NCI-H526 (cell line): ENCODE data around the gene VEPH1.

Experiments
- DNase-seq, 2 experiments: peaks; one replicate each; lab custom pipeline; 2025; lab: John Stamatoyannopoulos, UW

VEPH1 gene

DNA sequence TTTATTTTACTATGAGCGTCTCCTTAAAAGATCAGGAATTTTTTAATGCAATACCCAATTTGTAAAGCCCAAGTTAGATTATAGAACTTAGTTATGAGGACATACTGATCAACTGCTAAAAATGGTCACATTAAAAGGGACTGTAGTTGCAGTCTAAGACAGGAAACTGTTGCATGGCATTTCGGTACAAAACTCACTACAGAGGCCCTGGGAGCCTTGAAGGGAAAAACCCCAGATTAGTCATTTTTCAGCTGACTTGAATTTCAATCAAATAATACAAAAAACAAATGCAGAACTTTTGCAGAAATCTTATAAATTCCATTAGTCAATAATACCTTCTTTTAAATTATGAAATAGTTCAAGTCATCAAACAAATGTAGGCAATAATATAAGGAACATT lies 73.5 kb downstream of the VEPH1 start:
- no peak for DNase-seq

DNA sequence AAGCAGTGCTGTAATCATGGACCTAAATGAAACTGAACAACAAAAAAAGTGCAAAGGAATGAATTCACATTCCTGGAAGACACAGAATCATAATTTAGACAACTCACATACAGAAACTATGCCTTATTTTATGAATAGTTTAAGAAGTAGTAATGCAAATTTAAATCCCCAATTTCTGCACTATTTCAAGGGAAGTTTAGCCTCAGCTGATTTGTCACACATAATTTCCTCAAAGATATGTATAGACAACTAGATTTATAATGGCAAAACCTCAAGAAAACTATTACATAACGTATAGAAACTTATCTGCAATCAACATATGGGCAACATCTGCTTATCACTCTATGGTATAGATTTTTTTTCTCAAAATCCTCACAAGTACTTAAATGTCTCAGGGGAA lies 74.4 kb downstream of the VEPH1 start:
- no peak for DNase-seq

DNA sequence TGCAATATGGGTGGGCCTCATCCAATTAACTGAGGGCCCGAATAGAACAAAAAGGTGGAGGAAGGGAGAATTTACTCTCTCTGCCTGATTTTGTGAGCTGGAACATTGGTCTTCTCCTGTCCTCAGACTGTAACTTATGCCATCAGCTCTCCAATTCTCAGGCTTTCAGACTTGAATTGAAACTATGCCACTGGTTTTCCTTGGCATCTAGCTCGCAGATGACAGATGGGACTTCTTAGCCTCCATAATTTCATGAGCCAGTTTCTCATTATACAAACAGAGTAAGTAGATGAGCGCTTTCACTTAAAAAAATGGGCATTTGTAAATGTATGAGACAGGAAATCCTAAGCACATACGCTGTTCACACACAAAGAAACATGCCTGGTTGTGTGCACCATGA lies 75.3 kb downstream of the VEPH1 start:
- no peak for DNase-seq

DNA sequence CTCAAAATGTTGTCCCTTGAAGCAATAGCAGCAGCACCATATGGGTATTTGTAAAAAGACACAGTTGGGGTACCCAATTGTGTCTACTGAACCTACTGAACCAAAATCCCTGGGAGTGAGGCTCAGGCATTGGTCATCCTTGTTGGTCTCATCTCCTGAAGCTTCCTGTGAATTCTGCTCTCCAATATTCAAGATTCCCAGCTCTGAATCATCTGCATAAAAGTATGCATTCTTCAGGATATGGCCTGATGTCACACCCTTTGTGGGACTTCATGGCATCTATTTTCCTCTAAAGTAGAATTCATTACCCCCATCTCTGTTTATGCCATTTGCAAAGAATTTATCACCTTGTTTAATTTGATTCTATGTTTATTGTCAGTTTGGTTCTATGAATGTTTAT lies 79.9 kb downstream of the VEPH1 start:
- DNase-seq, result no peak

DNA sequence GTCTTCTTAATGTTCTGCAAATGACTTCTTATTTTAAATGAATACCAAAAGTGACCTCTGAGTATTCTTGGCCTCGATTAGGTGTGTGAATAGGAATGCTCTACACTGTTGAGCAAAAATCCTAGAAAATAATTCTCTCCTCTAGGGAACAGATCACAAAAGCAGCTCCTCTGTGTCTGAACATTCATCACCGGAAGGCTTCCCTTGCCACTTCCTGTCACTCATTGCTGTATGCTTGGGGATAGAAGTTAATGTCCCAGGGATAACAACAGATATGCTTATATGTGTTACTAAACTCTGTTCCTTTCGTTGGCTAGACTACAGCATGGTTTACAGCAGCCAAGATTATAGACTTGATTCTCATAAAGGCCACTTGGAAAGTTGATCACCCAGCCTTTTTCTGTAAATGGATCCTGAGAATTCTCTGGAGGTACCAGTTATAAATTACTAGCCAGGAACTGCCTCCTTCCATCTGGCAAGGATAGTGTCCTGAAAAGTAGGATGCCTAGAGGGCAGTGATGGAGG lies 82.5 kb downstream of the VEPH1 start:
- no peak for DNase-seq

GRCh38 chr3:157418104-157418503 lies 85.1 kb downstream of the VEPH1 start:
- no peak for DNase-seq

GRCh38 chr3:157417247-157417646 lies 86.0 kb downstream of the VEPH1 start:
- DNase-seq, result no peak

- DNase-seq, result no peak
These were observed 86.7 kb downstream of the VEPH1 start for GRCh38 chr3:157416347-157417087.

DNA sequence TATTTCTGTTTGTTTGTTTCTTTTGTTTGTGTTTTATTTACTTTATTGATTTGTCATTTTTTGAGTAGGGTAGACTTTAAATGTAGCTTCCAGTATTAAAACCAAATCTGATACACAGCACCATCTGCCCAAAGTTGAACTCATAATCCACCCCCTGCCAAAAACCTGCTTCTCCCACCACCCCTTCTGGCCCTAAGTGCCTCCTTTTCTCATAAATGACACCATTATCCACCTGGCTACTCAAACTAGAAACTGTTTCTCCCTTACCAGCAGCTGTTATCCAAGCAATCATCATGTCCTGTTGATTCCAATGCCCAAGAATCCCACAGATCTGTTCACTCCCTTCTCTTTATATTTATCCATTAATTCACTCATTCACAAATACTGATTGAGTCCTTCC lies 88.4 kb downstream of the VEPH1 start:
- no peak for DNase-seq

GRCh38 chr3:157412323-157412855 lies 90.8 kb downstream of the VEPH1 start:
- DNase-seq, result no peak

DNA sequence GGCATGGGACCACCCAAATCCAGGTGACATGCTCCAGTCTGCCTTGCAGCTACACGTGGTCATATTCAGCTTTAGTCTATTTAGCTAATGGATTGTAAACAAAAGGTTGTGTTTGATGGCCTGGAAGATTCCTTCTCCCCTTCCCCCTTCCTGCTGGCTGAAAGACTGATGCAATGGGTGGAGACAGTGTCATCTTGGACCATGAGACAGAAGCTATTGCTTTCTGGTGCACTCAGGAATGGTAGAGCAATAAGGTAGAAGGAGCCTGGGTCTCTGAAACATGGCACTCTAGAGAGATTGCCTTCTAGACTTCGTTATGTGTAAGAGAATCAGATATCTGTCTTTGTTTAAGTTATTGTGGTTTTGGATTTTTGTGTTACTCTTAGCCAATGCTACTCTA lies 92.3 kb downstream of the VEPH1 start:
- DNase-seq, result no peak

- DNase-seq, result no peak
These were observed 93.7 kb downstream of the VEPH1 start for GRCh38 chr3:157409516-157409915.

DNA sequence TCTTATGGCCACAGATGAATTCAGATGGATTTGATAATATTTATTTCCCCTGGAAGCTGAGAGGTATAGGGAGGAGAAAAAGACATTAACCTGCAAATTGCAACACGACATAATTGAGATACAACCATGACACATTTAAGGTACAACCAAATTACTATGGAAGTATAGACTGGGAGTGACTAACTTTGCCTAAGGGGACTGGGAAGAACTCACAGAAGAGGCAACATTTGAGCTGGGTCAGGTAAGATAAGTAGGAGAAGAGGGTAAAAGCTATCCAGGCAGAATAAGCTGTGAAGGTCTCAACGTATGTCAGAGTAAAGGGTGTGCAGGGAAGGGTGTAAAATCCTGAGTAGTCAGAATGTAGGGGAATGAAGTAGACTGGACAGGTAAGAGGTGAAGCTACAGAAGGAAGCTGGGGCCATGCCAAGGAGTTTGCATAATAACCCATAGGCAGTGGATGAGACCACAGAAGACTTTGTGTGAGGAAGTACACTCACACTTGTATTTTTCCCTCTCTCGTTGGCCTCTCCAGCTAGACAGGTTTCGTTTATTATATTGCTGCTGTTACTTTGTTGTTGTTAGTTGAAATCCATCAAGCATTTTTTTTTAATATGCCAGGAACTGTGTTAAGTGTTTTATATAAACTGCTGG lies 94.6 kb downstream of the VEPH1 start:
- DNase-seq, result no peak

- DNase-seq, result no peak
These were observed 95.4 kb downstream of the VEPH1 start for GRCh38 chr3:157407769-157408168.

GRCh38 chr3:157406394-157406793 lies 96.8 kb downstream of the VEPH1 start:
- DNase-seq, result no peak

DNA sequence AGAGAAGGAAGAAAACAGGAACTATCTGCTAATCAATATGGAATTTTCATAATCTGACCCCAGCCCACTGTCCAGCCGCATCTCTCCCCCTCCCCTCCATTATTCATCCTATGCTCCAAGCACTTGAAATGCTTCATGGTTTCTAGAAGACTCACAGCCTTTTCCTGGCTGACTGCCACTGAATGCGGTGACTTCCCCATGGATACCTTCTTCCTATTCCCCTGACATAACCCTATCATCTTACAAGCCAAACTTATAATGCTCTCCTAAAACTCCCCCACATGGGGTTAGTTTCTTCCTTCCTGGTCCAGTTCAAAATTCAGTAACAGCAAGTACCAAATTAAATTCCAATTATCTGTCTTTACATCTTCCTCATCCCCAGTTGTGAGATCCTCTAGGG lies 97.8 kb downstream of the VEPH1 start:
- no peak for DNase-seq

DNA sequence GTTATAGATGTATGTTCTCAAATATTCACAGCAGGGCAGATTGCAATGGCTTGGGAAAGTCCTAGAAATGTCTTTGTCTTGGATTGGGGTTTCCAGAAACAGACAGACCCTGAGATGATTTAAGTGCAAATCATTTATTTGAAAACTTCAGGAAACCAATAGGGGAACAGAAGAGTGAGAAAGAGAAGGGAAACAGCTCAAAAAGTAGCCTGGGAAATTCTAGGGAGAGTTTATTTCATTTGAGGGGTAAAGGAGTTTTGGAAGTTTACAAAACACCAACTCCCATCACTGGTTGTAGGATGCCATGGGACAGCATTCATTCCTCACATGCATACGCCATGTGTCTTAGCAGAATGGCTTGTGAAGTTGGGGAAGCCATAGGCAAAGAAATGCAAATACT lies 98.8 kb downstream of the VEPH1 start:
- no peak for DNase-seq

- DNase-seq, result no peak
These were observed 104.6 kb downstream of the VEPH1 start for GRCh38 chr3:157398598-157398997.

DNA sequence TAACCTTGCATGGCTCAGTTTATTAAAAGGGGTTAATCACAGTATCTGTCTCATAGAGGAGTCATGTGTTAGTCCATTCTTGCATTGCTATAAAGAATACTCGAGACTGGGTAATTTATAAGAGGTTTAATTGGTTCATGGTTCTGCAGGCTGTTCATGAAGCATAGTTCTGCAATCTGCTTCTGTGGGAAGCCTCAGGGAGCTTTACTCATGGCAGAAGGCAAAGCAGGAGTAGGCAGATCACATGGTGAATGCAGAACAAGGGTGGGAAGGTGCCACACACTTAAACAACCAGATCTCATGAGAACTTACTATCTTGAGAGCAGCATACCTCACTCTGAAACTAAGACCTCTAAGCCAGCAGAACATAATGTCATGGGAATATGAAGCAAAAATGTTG lies 108.8 kb downstream of the VEPH1 start:
- DNase-seq, result no peak

GRCh38 chr3:157393113-157393512 lies 110.1 kb downstream of the VEPH1 start:
- DNase-seq, result no peak

GRCh38 chr3:157392104-157392503 lies 111.1 kb downstream of the VEPH1 start:
- no peak for DNase-seq

DNA sequence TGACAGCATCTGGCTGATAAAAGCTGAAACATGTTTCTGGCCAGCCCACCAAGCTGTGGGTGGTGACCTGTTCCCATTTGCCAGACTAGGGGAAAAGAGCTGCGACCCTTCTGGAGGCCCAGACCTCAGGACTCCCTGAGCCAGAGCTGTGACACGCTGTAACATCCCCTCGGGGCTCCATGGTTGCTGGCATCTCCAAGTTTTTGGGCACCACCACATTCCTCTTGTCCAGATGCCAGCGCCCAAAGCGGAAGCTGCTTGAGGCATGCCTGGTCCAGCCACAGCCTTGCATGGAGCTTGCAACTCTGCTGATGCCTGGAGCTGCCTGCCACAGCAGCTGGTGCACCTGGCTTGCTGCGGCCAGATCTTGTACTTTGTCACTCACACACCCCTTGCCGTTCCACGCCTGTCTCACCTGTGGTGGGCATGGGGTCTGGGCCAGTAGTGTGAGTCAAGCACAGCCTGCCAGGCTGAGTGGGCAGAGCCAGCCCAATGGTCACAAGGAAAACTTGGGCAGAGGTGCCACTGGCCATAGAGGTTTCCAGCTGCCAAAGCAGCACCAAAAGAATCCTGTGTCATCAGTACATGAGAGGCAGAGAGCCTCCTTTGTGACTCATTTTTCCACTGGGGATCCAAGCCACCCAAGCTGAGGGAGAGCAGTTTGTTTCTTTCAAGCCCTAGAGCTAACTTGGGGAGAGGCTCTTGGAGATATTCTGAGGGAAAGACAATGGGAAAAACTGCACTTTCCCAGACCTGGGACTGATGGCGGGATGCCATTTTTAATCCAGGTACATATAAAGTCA lies 112.3 kb downstream of the VEPH1 start:
- no peak for DNase-seq

GRCh38 chr3:157388976-157389375 lies 114.2 kb downstream of the VEPH1 start:
- no peak for DNase-seq
